HUES64 (cell line): ENCODE results near the gene PLCD1. TPM values are rescaled to one million over a fixed set of nuclear protein-coding genes. Genes with fewer than 3 reads are reported as not detected.
"Not testable (repeated sequence)": the region's sequence is repeated elsewhere in the genome, so short reads cannot be mapped to it uniquely, and the experiment has no call there.

Experiments
- H3K27ac ChIP-seq: 2 replicates; pipeline ENCODE4 v1.7.0; 2013; ENCODE audit warnings: low read depth, low read length, inconsistent platforms
- H3K27me3 ChIP-seq: 2 replicates; pipeline ENCODE4 v1.6.1; 2013; ENCODE audit warnings: mild to moderate bottlenecking, low read length; ENCODE audit not compliant: insufficient read depth
- H3K36me3 ChIP-seq: 2 replicates; pipeline ENCODE4 v1.6.1; 2013; ENCODE audit warnings: mild to moderate bottlenecking, low read length; ENCODE audit not compliant: insufficient read depth
- H3K4me1 ChIP-seq: 2 replicates; pipeline ENCODE4 v1.6.1; 2013; ENCODE audit warnings: mild to moderate bottlenecking, low read length, moderate library complexity; ENCODE audit not compliant: insufficient read depth
- H3K4me3 ChIP-seq: 2 replicates; pipeline ENCODE4 v1.5.1; 2013; ENCODE audit warnings: mild to moderate bottlenecking, low read length, moderate library complexity
- H3K9ac ChIP-seq: 2 replicates; pipeline ENCODE4 v1.6.1; 2013; ENCODE audit warnings: mild to moderate bottlenecking, low read depth, low read length
- H3K9me3 ChIP-seq: 2 replicates; pipeline ENCODE4 v1.6.1; 2013; ENCODE audit warnings: low read depth, low read length; ENCODE audit not compliant: insufficient read depth
- WGBS: fragments of 150-250, 120-280 bp; methylation state at CpG from one replicate; pipeline ENCODE4 v1.1.7; 2013; ENCODE audit warnings: missing lambda C conversion rate; 5-methylcytosine and 5-hydroxymethylcytosine counted together
- polyA plus RNA-seq, 2 experiments: library from polyadenylated mRNA; stranded (reverse); fragments of 50-300 nt; gene quantifications; one replicate each; pipeline ENCODE4 v1.2.3, GENCODE V29; 2013

Gene PLCD1
- polyA plus RNA-seq (2013, experiment 1 of 2): 19.6 TPM
- polyA plus RNA-seq (2013, experiment 2 of 2): 24.5 TPM

DNA sequence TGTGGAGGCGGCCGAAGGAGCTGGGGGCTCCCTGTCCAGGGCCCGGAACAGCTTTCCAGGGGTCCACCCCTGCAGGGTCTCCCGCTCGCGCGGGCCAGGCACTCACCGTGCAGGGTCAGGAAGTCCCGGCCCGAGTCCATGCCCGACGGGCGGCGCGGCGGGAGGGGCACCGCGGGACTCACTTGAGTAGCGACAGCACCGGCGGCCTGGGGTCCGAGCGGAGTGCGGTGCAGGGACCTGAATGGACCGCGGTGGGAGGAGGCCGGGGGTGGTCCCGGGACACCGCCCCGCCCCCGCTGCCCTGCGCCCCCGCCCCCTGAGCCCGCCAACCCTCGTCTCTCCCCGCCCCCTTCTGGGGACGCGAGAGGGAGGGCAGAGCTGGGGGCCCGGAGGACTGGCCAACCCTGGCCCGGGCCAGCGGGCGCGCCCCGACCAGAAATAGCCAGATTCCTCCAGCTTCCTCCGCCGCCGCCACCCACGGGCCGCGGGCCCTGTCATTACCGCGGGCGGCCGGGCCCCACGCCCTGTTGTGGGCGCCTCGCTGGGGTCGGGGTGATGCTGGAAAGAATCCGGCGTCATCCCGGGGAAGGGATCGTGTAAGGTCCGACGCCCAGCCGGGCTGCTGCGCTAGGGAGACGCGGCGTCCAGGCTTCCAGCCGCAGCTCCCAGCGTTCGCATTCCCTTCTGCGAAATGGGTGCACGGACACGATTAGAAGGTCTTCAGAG is at the start of gene PLCD1:
Gene PLCD1, minus strand, starts transcription at position 243 of the 726 bp plus-strand sequence. Its CDS starts 103 bp downstream, at position 140.
- peaks cover 4% of the 10 kb centered on the region; the same call in 1 of the 2 replicates for H3K4me1 ChIP-seq
- H3K27ac ChIP-seq: no peak within 1 kb of the TSS
- WGBS: 1% methylated on average over 69 of the region's 75 CpGs
- no peaks in the 10 kb centered on the region for H3K9me3 ChIP-seq
- H3K4me3 ChIP-seq: peak within 1 kb of the TSS; percentile 75
- H3K36me3 ChIP-seq: no peaks in the 10 kb centered on the region
- peak within 1 kb of the TSS; percentile 42 for H3K9ac ChIP-seq
- H3K27me3 ChIP-seq: peaks cover 73% of the 10 kb centered on the region

DNA sequence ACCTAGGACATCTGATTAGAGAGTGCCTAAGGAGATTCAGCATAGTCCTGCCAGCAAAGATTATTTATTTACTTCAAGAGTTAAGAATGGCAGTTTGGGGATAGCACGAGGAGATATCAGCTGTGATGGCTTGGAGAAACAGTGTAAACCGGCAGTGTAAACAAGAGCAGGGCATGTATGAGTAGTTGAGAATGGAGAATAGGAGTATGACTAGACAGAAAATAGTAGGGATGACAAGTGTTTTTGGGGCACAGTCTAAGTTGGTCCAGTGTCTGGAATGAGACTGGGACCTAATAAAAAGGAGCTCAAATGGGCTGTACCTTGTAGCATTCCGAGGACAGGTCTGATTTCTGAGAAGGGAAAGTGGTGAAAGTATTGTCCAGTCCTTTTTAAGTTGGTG is 47.6 kb upstream of the PLCD1 start:
- WGBS: 91% methylated on average over 1 of the region's 3 CpGs
- not testable (repeated sequence) for H3K9me3 ChIP-seq, H3K9ac ChIP-seq, H3K36me3 ChIP-seq, H3K27me3 ChIP-seq, H3K27ac ChIP-seq, H3K4me3 ChIP-seq, H3K4me1 ChIP-seq

DNA sequence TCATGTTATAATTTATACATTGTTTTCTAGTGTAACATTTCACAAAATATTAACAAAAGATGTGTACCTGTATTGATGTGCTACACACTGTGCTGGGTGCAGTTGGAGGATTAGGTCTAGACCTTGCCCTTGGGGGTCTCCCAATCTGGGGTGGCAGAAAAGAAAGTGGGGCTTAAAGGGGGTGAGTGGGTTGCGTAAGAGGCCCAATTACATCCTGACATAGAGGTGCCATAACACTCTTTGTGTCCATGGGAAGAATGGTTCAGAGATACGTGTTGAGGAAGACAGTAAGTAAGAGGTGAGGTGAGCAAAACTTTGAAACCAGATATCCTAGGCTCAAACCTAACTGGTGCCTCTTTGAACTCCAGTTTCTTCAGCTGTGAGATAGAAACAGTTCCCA is 40.6 kb upstream of the PLCD1 start:
- H3K27ac ChIP-seq: no peak overlapping the region
- no peaks in the 10 kb centered on the region for H3K27me3 ChIP-seq
- 50% methylated on average over 2 of the region's 2 CpGs for WGBS
- H3K4me3 ChIP-seq: no peak overlapping the region
- no peaks in the 10 kb centered on the region for H3K36me3 ChIP-seq
- H3K9ac ChIP-seq: no peak overlapping the region
- H3K4me1 ChIP-seq: peaks cover 6% of the 10 kb centered on the region
- peaks cover 14% of the 10 kb centered on the region; the same call in 1 of the 2 replicates for H3K9me3 ChIP-seq

DNA sequence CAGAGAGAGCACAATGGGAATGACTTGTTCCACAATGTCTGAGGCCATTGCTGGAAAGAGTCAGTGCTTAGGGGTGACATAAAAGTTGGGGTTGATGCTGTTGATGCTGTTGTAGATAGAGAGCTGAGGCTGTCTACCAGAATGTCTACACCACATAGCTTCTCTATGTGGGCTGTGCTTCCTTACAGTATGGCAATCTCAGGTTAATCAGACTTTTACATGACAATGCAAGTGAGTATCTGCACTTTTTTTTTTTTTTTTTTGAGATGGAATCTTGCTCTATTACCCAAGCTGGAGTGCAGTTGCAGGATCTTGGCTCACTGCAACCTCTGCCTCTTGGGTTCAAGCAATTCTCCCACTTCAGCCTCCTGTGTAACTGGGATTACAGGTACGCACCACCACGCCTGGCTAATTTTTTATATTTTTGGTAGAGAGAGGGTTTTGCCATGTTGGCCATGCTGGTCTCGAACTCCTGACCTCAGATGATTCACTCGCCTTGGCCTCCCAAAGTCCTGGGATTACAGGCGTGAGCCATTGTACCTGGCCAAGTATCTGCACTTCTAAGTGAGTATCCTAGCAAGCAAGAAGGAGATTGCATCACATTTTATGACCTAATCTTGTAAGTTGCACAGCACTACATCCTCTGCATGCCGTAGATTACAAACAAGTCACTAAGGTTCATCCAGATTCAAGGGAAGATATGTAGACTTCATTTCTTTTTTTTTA is 38.2 kb upstream of the PLCD1 start:
- 97% methylated on average over 6 of the region's 6 CpGs for WGBS
- H3K9me3 ChIP-seq: peaks cover 7% of the 10 kb centered on the region; the same call in 1 of the 2 replicates
- no peaks in the 10 kb centered on the region for H3K27me3 ChIP-seq
- H3K9ac ChIP-seq: no peak overlapping the region
- H3K4me3 ChIP-seq: no peak overlapping the region
- peaks cover 6% of the 10 kb centered on the region for H3K4me1 ChIP-seq
- H3K36me3 ChIP-seq: no peaks in the 10 kb centered on the region
- H3K27ac ChIP-seq: no peak overlapping the region

DNA sequence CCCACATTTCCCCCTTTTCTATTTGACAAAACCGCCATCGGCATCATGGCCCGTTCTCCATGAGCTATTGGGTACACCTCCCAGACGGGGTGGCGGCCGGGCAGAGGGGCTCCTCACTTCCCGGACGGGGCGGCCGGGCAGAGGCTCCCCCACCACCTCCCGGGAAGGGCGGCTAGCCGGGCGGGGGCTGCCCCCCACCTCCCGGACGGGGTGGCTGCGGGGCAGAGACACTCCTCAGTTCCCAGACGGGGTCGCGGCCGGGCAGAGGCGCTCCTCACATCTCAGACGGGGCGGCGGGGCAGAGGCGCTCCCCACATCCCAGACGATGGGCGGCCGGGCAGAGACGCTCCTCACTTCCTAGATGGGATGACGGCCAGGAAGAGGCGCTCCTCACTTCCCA is 35.0 kb upstream of the PLCD1 start:
- H3K9ac ChIP-seq, H3K4me1 ChIP-seq, H3K36me3 ChIP-seq, H3K4me3 ChIP-seq, H3K9me3 ChIP-seq, H3K27me3 ChIP-seq, H3K27ac ChIP-seq: not testable (repeated sequence)
- WGBS: 93% methylated on average over 29 of the region's 32 CpGs

DNA sequence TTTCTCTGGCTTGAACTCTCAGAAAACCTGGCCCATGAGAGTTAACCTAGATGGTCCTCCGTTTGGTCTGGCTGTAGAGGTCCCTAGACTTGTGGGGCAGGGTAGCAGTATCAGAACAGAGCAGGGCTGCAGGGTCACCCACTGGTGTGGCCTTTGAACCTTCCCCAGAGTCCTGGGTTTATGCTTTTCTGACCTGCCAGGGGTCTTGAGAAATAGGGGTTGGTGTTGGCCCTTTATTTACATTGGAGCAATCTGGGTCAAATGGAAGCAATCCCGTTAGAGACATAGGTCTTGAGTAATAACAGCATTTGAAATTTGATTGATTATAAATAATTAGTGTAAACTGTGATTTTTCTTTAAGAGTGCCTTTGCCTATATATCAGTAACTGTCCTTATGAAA is 33.4 kb upstream of the PLCD1 start:
- 88% methylated on average over 2 of the region's 2 CpGs for WGBS
- H3K9ac ChIP-seq: no peak overlapping the region
- no peak overlapping the region for H3K4me3 ChIP-seq
- no peaks in the 10 kb centered on the region for H3K4me1 ChIP-seq
- H3K27ac ChIP-seq: no peak overlapping the region
- H3K9me3 ChIP-seq: peaks cover 7% of the 10 kb centered on the region; the same call in 1 of the 2 replicates
- H3K36me3 ChIP-seq: no peaks in the 10 kb centered on the region
- no peaks in the 10 kb centered on the region for H3K27me3 ChIP-seq

DNA sequence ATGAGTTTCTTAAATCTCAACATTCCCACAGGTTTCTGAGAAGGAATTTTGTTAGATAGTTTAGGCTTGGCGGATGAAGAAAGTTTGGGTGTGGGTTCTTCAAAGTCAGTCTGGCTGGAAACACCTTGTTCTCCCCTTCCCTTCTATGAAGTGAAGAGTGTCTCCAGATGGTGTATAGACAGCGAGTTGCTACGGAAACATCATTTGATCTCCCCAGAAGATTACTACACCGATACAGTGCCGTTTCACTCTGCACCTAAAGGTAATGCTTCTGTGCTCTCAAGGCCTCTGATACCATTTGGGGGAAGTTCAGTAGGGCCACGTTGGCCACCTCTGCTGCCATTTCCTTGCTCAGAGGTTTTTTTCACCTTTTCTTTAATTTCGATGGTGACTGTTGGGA is 30.1 kb upstream of the PLCD1 start:
- Histone ChIP-seq H3K27ac (no peak overlapping the region), H3K4me3 (no peak overlapping the region), H3K4me1 (no peaks in the 10 kb centered on the region), H3K9ac (no peak overlapping the region), H3K9me3 (no peaks in the 10 kb centered on the region), H3K36me3 (no peaks in the 10 kb centered on the region), H3K27me3 (no peaks in the 10 kb centered on the region)
- 91% methylated on average over 7 of the region's 7 CpGs for WGBS

DNA sequence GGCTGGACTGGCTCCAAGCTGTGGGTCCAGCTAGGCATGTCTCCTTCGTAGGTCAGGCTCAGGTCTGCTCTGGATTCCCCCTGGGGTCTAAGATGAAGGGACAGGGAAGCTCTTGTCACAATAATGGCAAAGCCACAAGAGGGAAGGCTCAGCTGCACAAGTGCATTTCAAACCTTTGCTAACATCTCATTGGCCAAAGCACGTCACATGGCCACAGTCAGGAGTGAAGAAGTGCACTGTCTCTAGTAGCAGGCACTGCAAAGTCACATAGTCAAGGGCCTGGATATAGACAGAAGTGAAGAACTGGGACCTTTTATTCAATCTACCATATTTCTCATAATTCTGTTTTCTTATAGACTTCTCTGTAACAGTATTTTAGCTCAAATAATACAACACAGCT is 29.7 kb upstream of the PLCD1 start:
- H3K9me3 ChIP-seq: no peaks in the 10 kb centered on the region
- no peak overlapping the region for H3K4me3 ChIP-seq
- no peaks in the 10 kb centered on the region for H3K4me1 ChIP-seq
- no peaks in the 10 kb centered on the region for H3K27me3 ChIP-seq
- H3K27ac ChIP-seq: no peak overlapping the region
- WGBS: 91% methylated on average over 2 of the region's 2 CpGs
- H3K9ac ChIP-seq: no peak overlapping the region
- no peaks in the 10 kb centered on the region for H3K36me3 ChIP-seq

DNA sequence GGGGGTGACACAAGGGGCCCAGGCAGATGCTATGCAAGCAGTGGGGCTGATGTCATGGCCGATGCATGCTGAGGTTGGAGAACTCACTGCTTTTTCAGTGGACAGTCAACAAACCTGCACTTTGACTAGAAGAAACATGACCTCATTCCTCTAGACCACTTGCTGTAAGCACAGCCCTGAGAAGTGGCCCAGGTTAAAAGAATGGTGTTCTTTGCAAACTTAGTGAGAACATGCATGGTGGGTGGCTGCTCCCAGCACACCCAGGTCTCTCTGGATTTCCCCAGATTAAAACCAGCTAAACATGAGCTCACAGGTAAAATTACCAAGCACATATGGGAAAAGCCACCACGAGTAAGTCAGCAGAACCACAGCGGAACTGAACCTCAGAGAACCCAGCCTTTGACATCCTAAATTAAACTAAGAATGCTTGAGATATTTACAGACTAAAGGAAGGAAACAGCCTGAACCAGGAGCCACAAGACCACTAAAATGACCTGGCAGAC is 25.1 kb upstream of the PLCD1 start:
- Histone ChIP-seq H3K27me3 (no peaks in the 10 kb centered on the region; the same call in 1 of the 2 replicates), H3K9ac (no peak overlapping the region), H3K9me3 (peaks cover 9% of the 10 kb centered on the region; the same call in 1 of the 2 replicates), H3K27ac (no peak overlapping the region), H3K4me3 (no peak overlapping the region), H3K36me3 (no peaks in the 10 kb centered on the region), H3K4me1 (no peaks in the 10 kb centered on the region)
- 83% methylated on average over 3 of the region's 3 CpGs for whole genome bisulfite sequencing

DNA sequence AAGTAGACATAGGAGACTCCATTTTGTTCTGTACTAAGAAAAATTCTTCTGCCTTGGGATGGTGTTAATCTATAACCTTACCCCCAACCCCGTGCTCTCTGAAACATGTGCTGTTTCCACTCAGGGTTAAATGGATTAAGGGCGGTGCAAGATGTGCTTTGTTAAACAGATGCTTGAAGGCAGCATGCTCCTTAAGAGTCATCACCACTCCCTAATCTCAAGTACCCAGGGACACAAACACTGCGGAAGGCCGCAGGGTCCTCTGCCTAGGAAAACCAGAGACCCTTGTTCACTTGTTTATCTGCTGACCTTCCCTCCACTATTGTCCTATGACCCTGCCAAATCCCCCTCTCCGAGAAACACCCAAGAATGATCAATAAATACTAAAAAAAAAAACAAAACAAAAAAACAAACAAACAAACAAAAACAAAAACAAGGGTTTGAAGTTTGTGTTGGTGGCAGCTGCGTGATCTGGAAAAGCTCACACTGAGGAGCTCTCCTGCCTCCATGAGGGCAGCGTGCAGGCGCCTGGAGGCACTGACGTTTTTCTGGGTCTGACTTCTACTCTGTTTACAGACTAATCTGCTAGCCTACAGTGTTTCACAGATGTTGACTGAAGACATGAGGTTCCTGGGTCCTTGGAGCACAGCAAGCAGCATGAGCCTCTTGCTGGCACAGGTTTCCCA is 24.5 kb upstream of the PLCD1 start:
- H3K27ac ChIP-seq, H3K9me3 ChIP-seq, H3K27me3 ChIP-seq, H3K4me1 ChIP-seq, H3K9ac ChIP-seq, H3K4me3 ChIP-seq, H3K36me3 ChIP-seq: not testable (repeated sequence)
- WGBS: 94% methylated on average over 4 of the region's 9 CpGs

DNA sequence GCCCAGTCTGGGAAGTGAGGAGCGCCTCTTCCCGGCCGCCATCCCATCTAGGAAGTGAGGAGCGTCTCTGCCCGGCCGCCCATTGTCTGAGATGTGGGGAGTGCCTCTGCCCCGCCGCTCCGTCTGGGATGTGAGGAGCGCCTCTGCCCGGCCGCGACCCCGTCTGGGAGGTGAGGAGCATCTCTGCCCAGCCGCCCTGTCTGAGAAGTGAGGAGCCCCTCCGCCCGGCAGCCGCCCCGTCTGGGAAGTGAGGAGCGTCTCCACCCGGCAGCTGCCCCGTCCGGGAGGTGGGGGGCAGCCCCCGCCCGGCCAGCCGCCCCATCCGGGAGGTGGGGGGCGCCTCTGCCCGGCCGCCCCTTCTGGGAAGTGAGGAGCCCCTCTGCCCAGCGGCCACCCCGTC is 23.8 kb upstream of the PLCD1 start:
- H3K9ac ChIP-seq, H3K4me3 ChIP-seq, H3K36me3 ChIP-seq, H3K4me1 ChIP-seq, H3K27ac ChIP-seq, H3K27me3 ChIP-seq, H3K9me3 ChIP-seq: not testable (repeated sequence)
- 95% methylated on average over 29 of the region's 32 CpGs for WGBS
